SK-N-SH (cell line): ENCODE data around the gene GASK1A.

ENCODE experiments used
- EZH2phosphoT487 ChIP-seq: fragments of 200-600 bp; sonication (generic); IDR thresholded peaks from 2 replicates; pipeline ENCODE4 v1.6.1; 2017; ENCODE audit warnings: low read depth, mixed run types, mild to moderate bottlenecking, antibody characterized with exemption, moderate library complexity, borderline replicate concordance
- FOSL2 ChIP-seq: IDR thresholded peaks from 2 replicates; pipeline ENCODE4 v1.4.0; 2012; ENCODE audit warnings: low read depth, mild to moderate bottlenecking, moderate library complexity, borderline replicate concordance
- GABPA ChIP-seq: IDR thresholded peaks from 2 replicates; pipeline ENCODE4 v1.4.0; 2012; ENCODE audit warnings: low read depth, mild to moderate bottlenecking
- POLR2AphosphoS5 ChIP-seq: IDR thresholded peaks from 2 replicates; pipeline ENCODE4 v1.6.1; 2012; ENCODE audit warnings: low read depth, low read length
- RCOR1 ChIP-seq: fragments of 150-350 bp; IDR thresholded peaks from 2 replicates; pipeline ENCODE4 v1.6.1; 2017; ENCODE audit warnings: antibody characterized with exemption, low read length
- SIN3A ChIP-seq: IDR thresholded peaks from 2 replicates; pipeline ENCODE4 v1.6.1; 2012; ENCODE audit warnings: low read depth, mild to moderate bottlenecking, low read length, moderate library complexity, borderline replicate concordance
- YY1 ChIP-seq: IDR thresholded peaks from 2 replicates; pipeline ENCODE4 v1.4.0; 2012; ENCODE audit warnings: low read depth, mild to moderate bottlenecking
- TF ChIP-seq, protein P1 (sequence below): fragments of 150-350 bp; IDR thresholded peaks from 2 replicates; pipeline ENCODE4 v1.6.1; 2017; ENCODE audit warnings: antibody characterized with exemption, low read length, low read depth, borderline replicate concordance
- TF ChIP-seq, protein P2 (sequence below): fragments of 200-600 bp; sonication (generic); IDR thresholded peaks from 2 replicates; pipeline ENCODE4 v1.6.1; 2017; ENCODE audit warnings: antibody characterized with exemption, mild to moderate bottlenecking, moderate library complexity
- TF ChIP-seq, protein P3 (sequence below): IDR thresholded peaks from 2 replicates; pipeline ENCODE4 v1.4.0; 2012; ENCODE audit warnings: low read depth, borderline replicate concordance
- TF ChIP-seq, protein P4 (sequence below): IDR thresholded peaks from 2 replicates; pipeline ENCODE4 v1.4.0; 2012; ENCODE audit warnings: low read depth, borderline replicate concordance
- TF ChIP-seq, protein P5 (sequence below): IDR thresholded peaks from 2 replicates; pipeline ENCODE4 v1.6.1; 2012; ENCODE audit warnings: mild to moderate bottlenecking, low read depth, low read length, moderate library complexity

DNA sequence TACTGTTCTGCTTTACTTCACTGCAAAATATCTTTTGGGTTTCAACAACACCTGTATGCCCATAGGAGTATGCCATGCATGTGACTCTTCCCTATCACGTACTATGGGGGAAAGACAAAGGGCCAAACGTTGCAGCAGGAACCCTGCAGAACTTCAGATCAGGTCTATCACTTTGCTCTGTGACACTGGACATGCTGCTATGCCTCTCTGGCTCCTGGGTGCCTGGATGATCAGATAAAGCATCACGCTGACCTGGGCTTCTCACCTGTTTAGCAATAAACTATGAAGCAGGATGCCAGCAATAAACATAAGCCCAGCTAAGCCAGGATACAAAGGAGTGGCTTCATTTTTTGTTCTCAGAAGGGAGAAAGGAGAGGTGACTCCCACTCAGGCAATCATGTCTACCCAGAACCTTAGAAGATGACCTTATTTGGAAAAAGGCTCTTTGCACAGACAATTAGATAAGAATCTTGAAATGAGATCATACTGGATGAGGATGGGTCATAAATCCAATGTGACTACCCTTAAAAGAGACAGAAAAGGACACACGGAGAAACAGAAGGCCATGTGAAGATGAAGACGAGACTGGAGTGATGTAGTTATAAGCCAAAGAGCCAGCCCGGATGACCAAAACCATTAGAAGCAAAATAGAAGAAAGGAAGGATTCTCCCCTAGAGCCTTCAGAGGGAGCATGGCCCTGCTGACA is 107.5 kb downstream of the GASK1A start:
- TF ChIP-seq, protein P1, sequence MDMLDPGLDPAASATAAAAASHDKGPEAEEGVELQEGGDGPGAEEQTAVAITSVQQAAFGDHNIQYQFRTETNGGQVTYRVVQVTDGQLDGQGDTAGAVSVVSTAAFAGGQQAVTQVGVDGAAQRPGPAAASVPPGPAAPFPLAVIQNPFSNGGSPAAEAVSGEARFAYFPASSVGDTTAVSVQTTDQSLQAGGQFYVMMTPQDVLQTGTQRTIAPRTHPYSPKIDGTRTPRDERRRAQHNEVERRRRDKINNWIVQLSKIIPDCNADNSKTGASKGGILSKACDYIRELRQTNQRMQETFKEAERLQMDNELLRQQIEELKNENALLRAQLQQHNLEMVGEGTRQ = no peak
- TF ChIP-seq GABPA (no peak), SIN3A (no peak), RCOR1 (no peak), POLR2AphosphoS5 (no peak), EZH2phosphoT487 (no peak), FOSL2 (no peak), YY1 (no peak)
- TF ChIP-seq, protein P2, sequence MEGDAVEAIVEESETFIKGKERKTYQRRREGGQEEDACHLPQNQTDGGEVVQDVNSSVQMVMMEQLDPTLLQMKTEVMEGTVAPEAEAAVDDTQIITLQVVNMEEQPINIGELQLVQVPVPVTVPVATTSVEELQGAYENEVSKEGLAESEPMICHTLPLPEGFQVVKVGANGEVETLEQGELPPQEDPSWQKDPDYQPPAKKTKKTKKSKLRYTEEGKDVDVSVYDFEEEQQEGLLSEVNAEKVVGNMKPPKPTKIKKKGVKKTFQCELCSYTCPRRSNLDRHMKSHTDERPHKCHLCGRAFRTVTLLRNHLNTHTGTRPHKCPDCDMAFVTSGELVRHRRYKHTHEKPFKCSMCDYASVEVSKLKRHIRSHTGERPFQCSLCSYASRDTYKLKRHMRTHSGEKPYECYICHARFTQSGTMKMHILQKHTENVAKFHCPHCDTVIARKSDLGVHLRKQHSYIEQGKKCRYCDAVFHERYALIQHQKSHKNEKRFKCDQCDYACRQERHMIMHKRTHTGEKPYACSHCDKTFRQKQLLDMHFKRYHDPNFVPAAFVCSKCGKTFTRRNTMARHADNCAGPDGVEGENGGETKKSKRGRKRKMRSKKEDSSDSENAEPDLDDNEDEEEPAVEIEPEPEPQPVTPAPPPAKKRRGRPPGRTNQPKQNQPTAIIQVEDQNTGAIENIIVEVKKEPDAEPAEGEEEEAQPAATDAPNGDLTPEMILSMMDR = no peak
- TF ChIP-seq, protein P3, sequence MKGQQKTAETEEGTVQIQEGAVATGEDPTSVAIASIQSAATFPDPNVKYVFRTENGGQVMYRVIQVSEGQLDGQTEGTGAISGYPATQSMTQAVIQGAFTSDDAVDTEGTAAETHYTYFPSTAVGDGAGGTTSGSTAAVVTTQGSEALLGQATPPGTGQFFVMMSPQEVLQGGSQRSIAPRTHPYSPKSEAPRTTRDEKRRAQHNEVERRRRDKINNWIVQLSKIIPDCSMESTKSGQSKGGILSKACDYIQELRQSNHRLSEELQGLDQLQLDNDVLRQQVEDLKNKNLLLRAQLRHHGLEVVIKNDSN = no peak
- TF ChIP-seq, protein P4, sequence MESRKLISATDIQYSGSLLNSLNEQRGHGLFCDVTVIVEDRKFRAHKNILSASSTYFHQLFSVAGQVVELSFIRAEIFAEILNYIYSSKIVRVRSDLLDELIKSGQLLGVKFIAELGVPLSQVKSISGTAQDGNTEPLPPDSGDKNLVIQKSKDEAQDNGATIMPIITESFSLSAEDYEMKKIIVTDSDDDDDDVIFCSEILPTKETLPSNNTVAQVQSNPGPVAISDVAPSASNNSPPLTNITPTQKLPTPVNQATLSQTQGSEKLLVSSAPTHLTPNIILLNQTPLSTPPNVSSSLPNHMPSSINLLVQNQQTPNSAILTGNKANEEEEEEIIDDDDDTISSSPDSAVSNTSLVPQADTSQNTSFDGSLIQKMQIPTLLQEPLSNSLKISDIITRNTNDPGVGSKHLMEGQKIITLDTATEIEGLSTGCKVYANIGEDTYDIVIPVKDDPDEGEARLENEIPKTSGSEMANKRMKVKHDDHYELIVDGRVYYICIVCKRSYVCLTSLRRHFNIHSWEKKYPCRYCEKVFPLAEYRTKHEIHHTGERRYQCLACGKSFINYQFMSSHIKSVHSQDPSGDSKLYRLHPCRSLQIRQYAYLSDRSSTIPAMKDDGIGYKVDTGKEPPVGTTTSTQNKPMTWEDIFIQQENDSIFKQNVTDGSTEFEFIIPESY = no peak
- TF ChIP-seq, protein P5, sequence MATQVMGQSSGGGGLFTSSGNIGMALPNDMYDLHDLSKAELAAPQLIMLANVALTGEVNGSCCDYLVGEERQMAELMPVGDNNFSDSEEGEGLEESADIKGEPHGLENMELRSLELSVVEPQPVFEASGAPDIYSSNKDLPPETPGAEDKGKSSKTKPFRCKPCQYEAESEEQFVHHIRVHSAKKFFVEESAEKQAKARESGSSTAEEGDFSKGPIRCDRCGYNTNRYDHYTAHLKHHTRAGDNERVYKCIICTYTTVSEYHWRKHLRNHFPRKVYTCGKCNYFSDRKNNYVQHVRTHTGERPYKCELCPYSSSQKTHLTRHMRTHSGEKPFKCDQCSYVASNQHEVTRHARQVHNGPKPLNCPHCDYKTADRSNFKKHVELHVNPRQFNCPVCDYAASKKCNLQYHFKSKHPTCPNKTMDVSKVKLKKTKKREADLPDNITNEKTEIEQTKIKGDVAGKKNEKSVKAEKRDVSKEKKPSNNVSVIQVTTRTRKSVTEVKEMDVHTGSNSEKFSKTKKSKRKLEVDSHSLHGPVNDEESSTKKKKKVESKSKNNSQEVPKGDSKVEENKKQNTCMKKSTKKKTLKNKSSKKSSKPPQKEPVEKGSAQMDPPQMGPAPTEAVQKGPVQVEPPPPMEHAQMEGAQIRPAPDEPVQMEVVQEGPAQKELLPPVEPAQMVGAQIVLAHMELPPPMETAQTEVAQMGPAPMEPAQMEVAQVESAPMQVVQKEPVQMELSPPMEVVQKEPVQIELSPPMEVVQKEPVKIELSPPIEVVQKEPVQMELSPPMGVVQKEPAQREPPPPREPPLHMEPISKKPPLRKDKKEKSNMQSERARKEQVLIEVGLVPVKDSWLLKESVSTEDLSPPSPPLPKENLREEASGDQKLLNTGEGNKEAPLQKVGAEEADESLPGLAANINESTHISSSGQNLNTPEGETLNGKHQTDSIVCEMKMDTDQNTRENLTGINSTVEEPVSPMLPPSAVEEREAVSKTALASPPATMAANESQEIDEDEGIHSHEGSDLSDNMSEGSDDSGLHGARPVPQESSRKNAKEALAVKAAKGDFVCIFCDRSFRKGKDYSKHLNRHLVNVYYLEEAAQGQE = no peak
